Parathyroid adenoma (tissue), 2 donors: ENCODE data around the gene CHN1.

ENCODE experiments used
- H2AFZ ChIP-seq: fragments of 300-600 bp; sonication (generic); one replicate; pipeline ENCODE4 v1.7.0; 2017; ENCODE audit warnings: antibody characterized with exemption, mild to moderate bottlenecking
- H3K27ac ChIP-seq: fragments of 300-600 bp; sonication (generic); one replicate; pipeline ENCODE4 v1.7.0; 2017
- H3K27me3 ChIP-seq: fragments of 300-600 bp; sonication (generic); one replicate; pipeline ENCODE4 v1.7.0; 2017; ENCODE audit warnings: low read length; ENCODE audit not compliant: control insufficient read depth, insufficient read depth
- H3K36me3 ChIP-seq: fragments of 300-600 bp; sonication (generic); one replicate; pipeline ENCODE4 v1.7.0; 2017; ENCODE audit warnings: low read length; ENCODE audit not compliant: control insufficient read depth, insufficient read depth
- H3K4me1 ChIP-seq: fragments of 300-600 bp; sonication (generic); one replicate; pipeline ENCODE4 v1.7.0; 2017; ENCODE audit warnings: control low read depth
- H3K4me2 ChIP-seq: fragments of 300-600 bp; sonication (generic); one replicate; pipeline ENCODE4 v1.7.0; 2017; ENCODE audit warnings: low read length
- H3K4me3 ChIP-seq: fragments of 300-600 bp; sonication (generic); one replicate; pipeline ENCODE4 v1.7.0; 2017; ENCODE audit warnings: low read depth, low read length
- H3K79me2 ChIP-seq: fragments of 300-600 bp; sonication (generic); one replicate; pipeline ENCODE4 v1.7.0; 2017; ENCODE audit warnings: control low read depth
- H3K9ac ChIP-seq: fragments of 300-600 bp; sonication (generic); one replicate; pipeline ENCODE4 v1.7.0; 2017; ENCODE audit warnings: mild to moderate bottlenecking
- H3K9me3 ChIP-seq: fragments of 300-600 bp; sonication (generic); one replicate; pipeline ENCODE4 v1.7.0; 2017; ENCODE audit warnings: low read length; ENCODE audit not compliant: control insufficient read depth
- TF ChIP-seq, protein P1 (sequence below): fragments of 300-600 bp; sonication (generic); IDR thresholded peaks from one replicate; pipeline ENCODE4 v1.7.0; 2017; ENCODE audit warnings: antibody characterized with exemption, mild to moderate bottlenecking
- donor health status: primary hyperparathyroidism.

The CHN1 gene

GRCh38 chr2:174972924-174973323, 32.3 kb downstream of the CHN1 start:
- no peak overlapping the region for H3K4me3 ChIP-seq
- no peak overlapping the region for H2AFZ ChIP-seq
- TF ChIP-seq, protein P1, sequence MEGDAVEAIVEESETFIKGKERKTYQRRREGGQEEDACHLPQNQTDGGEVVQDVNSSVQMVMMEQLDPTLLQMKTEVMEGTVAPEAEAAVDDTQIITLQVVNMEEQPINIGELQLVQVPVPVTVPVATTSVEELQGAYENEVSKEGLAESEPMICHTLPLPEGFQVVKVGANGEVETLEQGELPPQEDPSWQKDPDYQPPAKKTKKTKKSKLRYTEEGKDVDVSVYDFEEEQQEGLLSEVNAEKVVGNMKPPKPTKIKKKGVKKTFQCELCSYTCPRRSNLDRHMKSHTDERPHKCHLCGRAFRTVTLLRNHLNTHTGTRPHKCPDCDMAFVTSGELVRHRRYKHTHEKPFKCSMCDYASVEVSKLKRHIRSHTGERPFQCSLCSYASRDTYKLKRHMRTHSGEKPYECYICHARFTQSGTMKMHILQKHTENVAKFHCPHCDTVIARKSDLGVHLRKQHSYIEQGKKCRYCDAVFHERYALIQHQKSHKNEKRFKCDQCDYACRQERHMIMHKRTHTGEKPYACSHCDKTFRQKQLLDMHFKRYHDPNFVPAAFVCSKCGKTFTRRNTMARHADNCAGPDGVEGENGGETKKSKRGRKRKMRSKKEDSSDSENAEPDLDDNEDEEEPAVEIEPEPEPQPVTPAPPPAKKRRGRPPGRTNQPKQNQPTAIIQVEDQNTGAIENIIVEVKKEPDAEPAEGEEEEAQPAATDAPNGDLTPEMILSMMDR = no peak
- H3K27me3 ChIP-seq = no peaks in the 10 kb centered on the region
- peaks cover 48% of the 10 kb centered on the region for H3K4me1 ChIP-seq
- H3K79me2 ChIP-seq = peaks cover 29% of the 10 kb centered on the region
- no peaks in the 10 kb centered on the region for H3K36me3 ChIP-seq
- no peaks in the 10 kb centered on the region for H3K9me3 ChIP-seq
- no peak overlapping the region for H3K9ac ChIP-seq
- H3K4me2 ChIP-seq = no peak overlapping the region
- peak overlapping the region; percentile 59 for H3K27ac ChIP-seq

DNA sequence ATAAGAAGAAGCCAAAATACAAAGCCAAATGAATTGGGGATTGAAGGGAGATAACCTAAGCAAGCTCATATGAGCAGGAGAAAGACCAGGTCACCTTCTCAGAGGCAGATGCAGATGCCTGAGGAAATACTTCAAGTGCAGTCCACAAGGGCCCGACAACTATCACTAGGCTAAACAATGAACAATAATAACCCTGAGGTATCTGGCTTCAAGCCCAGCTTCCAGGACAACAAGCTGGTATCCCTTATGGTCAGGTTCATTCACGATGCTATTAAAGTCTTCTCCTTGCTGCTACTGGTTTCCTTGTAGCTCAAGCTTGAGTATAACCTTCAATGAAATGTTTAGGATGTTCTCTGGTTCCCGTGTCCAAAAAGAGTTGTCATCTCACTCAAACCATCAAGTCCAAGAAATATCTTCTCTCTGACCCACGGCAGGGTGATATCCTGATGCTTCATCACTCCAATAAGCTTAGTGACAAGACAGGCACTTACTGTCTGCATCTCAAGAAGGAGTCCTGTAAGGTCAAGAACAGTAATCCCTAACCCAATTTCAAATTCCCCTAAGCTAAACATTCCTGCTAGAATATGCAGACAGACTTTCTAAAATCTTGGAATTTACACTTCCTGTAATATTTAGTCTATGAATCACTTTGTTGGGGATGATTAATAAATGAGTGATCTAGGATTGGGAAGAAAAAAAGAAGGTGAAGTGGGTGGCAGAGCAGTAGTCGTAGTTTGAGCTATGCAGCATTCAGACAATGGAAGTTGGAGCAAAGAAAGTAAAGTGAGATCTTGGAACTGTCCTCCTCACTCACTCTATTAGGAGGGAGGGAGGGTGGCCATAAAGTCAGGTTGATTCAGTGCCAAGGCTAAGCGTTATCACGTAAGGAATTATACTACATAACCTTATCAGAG, 33.1 kb downstream of the CHN1 start:
- Histone ChIP-seq H3K4me1 (peaks cover 48% of the 10 kb centered on the region), H3K4me2 (peak overlapping the region; percentile 2), H3K9me3 (no peaks in the 10 kb centered on the region), H3K9ac (no peak overlapping the region), H2AFZ (no peak overlapping the region), H3K79me2 (peaks cover 29% of the 10 kb centered on the region), H3K36me3 (no peaks in the 10 kb centered on the region), H3K27me3 (no peaks in the 10 kb centered on the region), H3K27ac (peak overlapping the region; percentile 59), H3K4me3 (no peak overlapping the region)
- TF ChIP-seq, protein P1 = no peak

GRCh38 chr2:174970092-174970491, 35.1 kb downstream of the CHN1 start:
- Histone ChIP-seq H3K4me3 (no peak overlapping the region), H3K36me3 (no peaks in the 10 kb centered on the region), H3K4me1 (peaks cover 44% of the 10 kb centered on the region)

DNA sequence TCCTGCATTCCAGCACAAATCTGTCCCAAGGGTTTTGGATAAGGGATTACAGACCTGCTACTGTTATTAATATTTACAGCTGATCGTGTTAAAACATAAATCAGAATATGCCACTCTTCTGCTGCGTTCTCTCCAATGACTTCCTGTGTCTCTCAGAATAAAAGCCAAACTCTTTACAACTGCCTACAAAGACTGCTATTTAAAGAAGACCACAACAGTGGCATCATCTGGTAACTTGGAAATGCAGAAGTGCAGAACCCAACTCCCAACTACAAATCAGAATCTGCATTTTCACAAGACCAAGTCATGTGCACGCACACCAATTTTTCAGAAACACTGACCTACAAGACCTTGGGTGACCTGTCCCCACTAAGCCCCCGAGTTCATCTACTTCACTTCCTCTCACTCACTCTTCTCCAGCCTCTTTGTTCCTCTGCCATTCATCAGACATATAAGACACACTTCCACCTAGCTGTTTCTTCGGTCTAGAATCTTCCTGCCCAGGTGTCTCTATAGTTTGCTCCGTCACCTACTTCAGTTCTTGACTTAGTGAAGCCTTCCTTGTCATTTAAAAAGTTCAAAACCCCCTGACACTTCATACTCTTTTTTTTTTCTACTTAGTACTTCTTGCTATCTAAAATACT, 36.0 kb downstream of the CHN1 start:
- H3K79me2 ChIP-seq = peaks cover 32% of the 10 kb centered on the region
- peaks cover 47% of the 10 kb centered on the region for H3K4me1 ChIP-seq
- no peaks in the 10 kb centered on the region for H3K36me3 ChIP-seq
- H2AFZ ChIP-seq = no peak overlapping the region
- H3K4me2 ChIP-seq = no peak overlapping the region
- no peak overlapping the region for H3K9ac ChIP-seq
- no peaks in the 10 kb centered on the region for H3K27me3 ChIP-seq
- TF ChIP-seq, protein P1 = no peak
- no peaks in the 10 kb centered on the region for H3K9me3 ChIP-seq
- H3K27ac ChIP-seq = no peak overlapping the region
- no peak overlapping the region for H3K4me3 ChIP-seq

More at GRCh38 chr2:174970092-174970491, 35.1 kb downstream of the CHN1 start:
- no peak overlapping the region for H3K4me2 ChIP-seq
- no peaks in the 10 kb centered on the region for H3K27me3 ChIP-seq
- H3K79me2 ChIP-seq = peaks cover 29% of the 10 kb centered on the region
- no peak overlapping the region for H2AFZ ChIP-seq
- no peaks in the 10 kb centered on the region for H3K9me3 ChIP-seq
- H3K27ac ChIP-seq = no peak overlapping the region
- TF ChIP-seq, protein P1 = no peak
- no peak overlapping the region for H3K9ac ChIP-seq
